Measurements from ENCODE around the gene SH3BGRL3.

GRCh38 chr1:26269198-26269550 is 10.7 kb upstream of the SH3BGRL3 start:
- TF ChIP-seq CTCF (IDR thresholded peaks at IDR 0.05) (no peak), POLR2AphosphoS5 (IDR thresholded peaks at IDR 0.05) (no peak), EP300 (IDR thresholded peaks at IDR 0.05) (no peak), POLR2A (IDR thresholded peaks at IDR 0.05) (no peak)
